HCT116 (cell line): Measurements from ENCODE around the gene SLC25A31. TPM values are rescaled to one million over a fixed set of nuclear protein-coding genes. Genes with fewer than 3 reads are reported as not detected.

Experiments
- ATAC-seq: fragments of 200-7000 bp; cut with Tn5 transposase; 2 replicates; pipeline ENCODE4 v1.9.1; 2020; ENCODE audit warnings: mild to moderate bottlenecking, moderate library complexity
- BruUV-seq: library from RNA; stranded (reverse); fragments of 400-500 nt; replicated peaks from 2 replicates; lab custom pipeline; 2021; lab: Mats Ljungman, UMichigan
- CTCF ChIA-PET: fragments of 300-600 bp; sonication (Branson Sonifier 250); formaldehyde crosslinking; loops from one replicate; lab custom pipeline; 2021; ENCODE audit warnings: antibody characterized with exemption; lab: Charles Lee
- POLR2A ChIA-PET: fragments of 300-600, 350-600 bp; sonication (Branson Sonifier 250); formaldehyde crosslinking; loops from one replicate; lab custom pipeline; 2021; ENCODE audit warnings: antibody characterized with exemption; lab: Charles Lee
- RAD21 ChIA-PET, 2 experiments: fragments of 300-600 bp; sonication (Branson Sonifier 250); formaldehyde crosslinking; loops; one replicate each; lab custom pipeline; 2023; ENCODE audit warnings: low total read pairs in 2 of 2; ENCODE audit not compliant: uncharacterized antibody in 2 of 2, unreplicated experiment in 2 of 2, low non-redundant PET in 1 of 2; lab: Charles Lee
- DNase-seq: peaks from one replicate; pipeline ENCODE4 v3.0.0-alpha.2; 2010; ENCODE audit warnings: low read depth, low spot score
- H2AFZ ChIP-seq: fragments of 200-600 bp; shearing (Covaris generic), sonication (generic); 2 replicates; pipeline ENCODE4 v1.6.1; 2017; ENCODE audit warnings: low read depth, mixed run types, mixed read lengths, antibody characterized with exemption, low read length; ENCODE audit not compliant: poor library complexity, severe bottlenecking
- H3K27ac ChIP-seq: 2 replicates; pipeline ENCODE4 v1.5.1; 2012; ENCODE audit warnings: low read depth, low read length
- H3K27me3 ChIP-seq: fragments of 200-600 bp; sonication (generic); 2 replicates; pipeline ENCODE4 v1.6.1; 2016; ENCODE audit warnings: mixed run types, low read length, mixed read lengths; ENCODE audit not compliant: insufficient read depth
- H3K36me3 ChIP-seq, 2 experiments: fragments of 200-500 bp in 1 of 2; fragments of 200-600 bp in 1 of 2; sonication (Bioruptor generic) in 1 of 2; sonication (generic) in 1 of 2; 2 replicates each; pipeline versions ENCODE4 v1.5.1 to v1.6.1; 2014 to 2016; ENCODE audit warnings: low read length in 2 of 2, inconsistent platforms in 1 of 2, mixed read lengths in 1 of 2, mixed run types in 1 of 2; ENCODE audit not compliant: insufficient read depth in 2 of 2, control insufficient read depth in 1 of 2
- H3K4me1 ChIP-seq, 2 experiments: fragments of 200-600 bp in 1 of 2; sonication (generic) in 1 of 2; 2 replicates each; pipeline versions ENCODE4 v1.5.1 to v1.6.1; 2012 to 2017; ENCODE audit warnings: low read length in 2 of 2, inconsistent platforms in 1 of 2, mild to moderate bottlenecking in 1 of 2, mixed read lengths in 1 of 2, mixed run types in 1 of 2, moderate library complexity in 1 of 2; ENCODE audit not compliant: insufficient read depth in 2 of 2, control insufficient read depth in 1 of 2
- H3K4me2 ChIP-seq: fragments of 200-600 bp; sonication (generic); 2 replicates; pipeline ENCODE4 v1.6.1; 2017; ENCODE audit warnings: mixed run types, low read length, mixed read lengths
- H3K4me3 ChIP-seq, 2 experiments: fragments of 200-600 bp in 1 of 2; sonication (generic) in 1 of 2; replicated peaks in 1 of 2; 2 replicates each; pipeline ENCODE4 v1.5.1; 2011 to 2016; ENCODE audit warnings: low read length in 2 of 2, control low read depth in 1 of 2, low read depth in 1 of 2, mild to moderate bottlenecking in 1 of 2, mixed read lengths in 1 of 2, mixed run types in 1 of 2
- H3K79me2 ChIP-seq: fragments of 200-600 bp; sonication (generic); 2 replicates; pipeline ENCODE4 v1.6.1; 2017; ENCODE audit warnings: mild to moderate bottlenecking, mixed run types, low read length, moderate library complexity, mixed read lengths; ENCODE audit not compliant: insufficient read depth
- H3K9ac ChIP-seq: fragments of 200-600 bp; sonication (generic); 2 replicates; pipeline ENCODE4 v1.6.1; 2016; ENCODE audit warnings: low read length, mixed read lengths
- H3K9me2 ChIP-seq: fragments of 200-600 bp; sonication (generic), shearing (Covaris generic); 2 replicates; pipeline ENCODE4 v1.6.1; 2017; ENCODE audit warnings: mixed run types, mild to moderate bottlenecking, moderate library complexity; ENCODE audit not compliant: insufficient read depth
- H3K9me3 ChIP-seq, 2 experiments: fragments of 200-500 bp in 1 of 2; fragments of 200-600 bp in 1 of 2; sonication (Bioruptor generic) in 1 of 2; sonication (generic) in 1 of 2; 2 replicates each; pipeline ENCODE4 v1.6.1; 2014 to 2017; ENCODE audit warnings: low read length in 2 of 2, mixed read lengths in 2 of 2, inconsistent platforms in 1 of 2, low read depth in 1 of 2, mild to moderate bottlenecking in 1 of 2, mixed run types in 1 of 2, moderate library complexity in 1 of 2; ENCODE audit not compliant: control insufficient read depth in 1 of 2, insufficient read depth in 1 of 2
- H4K20me1 ChIP-seq: fragments of 200-600 bp; sonication (generic), shearing (Covaris generic); 2 replicates; pipeline ENCODE4 v1.6.1; 2017; ENCODE audit warnings: mixed run types, mild to moderate bottlenecking, moderate library complexity; ENCODE audit not compliant: insufficient read depth
- CEBPB ChIP-seq: IDR thresholded peaks from 2 replicates; pipeline ENCODE4 v1.6.1; 2012; ENCODE audit warnings: low read depth
- CTCF ChIP-seq, 3 experiments: fragments of 200-600 bp in 1 of 3; sonication (generic) in 1 of 3; IDR thresholded peaks in 2 of 3; conservative IDR thresholded peaks in 1 of 3; 2 replicates each; pipeline ENCODE4 v1.5.1; 2012 to 2017; ENCODE audit warnings: low read depth in 2 of 3, low read length in 2 of 3, antibody characterized with exemption in 1 of 3, borderline replicate concordance in 1 of 3, control low read depth in 1 of 3, mild to moderate bottlenecking in 1 of 3, mixed read lengths in 1 of 3, mixed run types in 1 of 3, moderate library complexity in 1 of 3; ENCODE audit not compliant: insufficient read depth in 1 of 3
- EGR1 ChIP-seq: IDR thresholded peaks from 2 replicates; pipeline ENCODE4 v1.6.1; 2012; ENCODE audit warnings: low read depth
- EZH2 ChIP-seq: fragments of 200-600 bp; sonication (generic); IDR thresholded peaks from 2 replicates; pipeline ENCODE4 v1.6.1; 2017; ENCODE audit warnings: antibody characterized with exemption, mixed run types
- EZH2phosphoT487 ChIP-seq: fragments of 200-600 bp; IDR thresholded peaks from 2 replicates; pipeline ENCODE4 v1.6.1; 2018; ENCODE audit warnings: antibody characterized with exemption, borderline replicate concordance
- FOSL1 ChIP-seq: IDR thresholded peaks from 2 replicates; pipeline ENCODE4 v1.6.1; 2012; ENCODE audit warnings: low read depth
- JUND ChIP-seq: IDR thresholded peaks from 2 replicates; pipeline ENCODE4 v1.6.1; 2012
- RAD21 ChIP-seq: IDR thresholded peaks from 2 replicates; pipeline ENCODE4 v1.6.1; 2012; ENCODE audit warnings: low read depth, mild to moderate bottlenecking
- REST ChIP-seq: IDR thresholded peaks from 2 replicates; pipeline ENCODE4 v1.6.1; 2012; ENCODE audit warnings: low read depth
- SIN3A ChIP-seq: IDR thresholded peaks from 2 replicates; pipeline ENCODE4 v1.6.1; 2012; ENCODE audit warnings: low read depth
- SP1 ChIP-seq: IDR thresholded peaks from 2 replicates; pipeline ENCODE4 v1.6.1; 2012; ENCODE audit warnings: low read depth
- TCF7L2 ChIP-seq: IDR thresholded peaks from 2 replicates; pipeline ENCODE4 v1.7.0; 2011; ENCODE audit warnings: borderline replicate concordance, inconsistent platforms; ENCODE audit not compliant: insufficient read depth, insufficient read length; ENCODE audit errors: extremely low read depth
- YY1 ChIP-seq: IDR thresholded peaks from 2 replicates; pipeline ENCODE4 v1.6.1; 2011; ENCODE audit warnings: low read length, low read depth, moderate library complexity, mild to moderate bottlenecking; ENCODE audit not compliant: insufficient replicate concordance; ENCODE audit errors: extremely low read depth
- ZFX ChIP-seq: fragments of 450-650 bp; IDR thresholded peaks from 2 replicates; pipeline ENCODE4 v1.6.1; 2017
- intact Hi-C: fragments of 100-400 bp; cut with micrococcal nuclease; formaldehyde crosslinking; loops from 2 replicates; pipeline ENCODE4 v1.10.0; 2022
- total RNA-seq: library from RNA; stranded (reverse); gene quantifications from one replicate; pipeline ENCODE4 v1.2.1, GENCODE V29; 2021; ENCODE audit not compliant: unreplicated experiment

The SLC25A31 gene
- total RNA-seq, 1 experiment from 2014 or later = not detected

GRCh38 chr4:127686658-127687057, 43.5 kb upstream of the SLC25A31 start:
- peak overlapping the region; percentile 60 for H3K4me2 ChIP-seq
- TF ChIP-seq RAD21 = no peak; the same call in 1 of the 2 replicates
- no peak for TF ChIP-seq YY1
- no peak for TF ChIP-seq EZH2phosphoT487
- TF ChIP-seq SP1 = peak; percentile 37; the same call in 1 of the 2 replicates
- no peak for TF ChIP-seq EGR1
- 0 out of 2 replicates have a peak, but pooled peaks have one; percentile 9 for TF ChIP-seq CEBPB
- no peak for TF ChIP-seq CTCF (IDR thresholded peaks at IDR 0.05 in 2 of 3, conservative IDR thresholded peaks at IDR 0.05 in 1 of 3; ENCODE audit: borderline replicate concordance in 1 of 3, insufficient read depth in 1 of 3, low read depth in 2 of 3, low read length in 2 of 3)
- no peak for TF ChIP-seq SIN3A
- no peak for TF ChIP-seq TCF7L2
- TF ChIP-seq REST = no peak
- no peak for TF ChIP-seq EZH2
- no peak for TF ChIP-seq ZFX
- TF ChIP-seq FOSL1 = peak; percentile 85
- peak; percentile 80 for TF ChIP-seq JUND
- peak overlapping the region; percentile 10; the same call in 1 of the 2 replicates for H3K9ac ChIP-seq
- no peak overlapping the region for H3K27ac ChIP-seq
- H4K20me1 ChIP-seq = no peaks in the 10 kb centered on the region
- ChIA-PET CTCF (no interaction called here), POLR2A (no interaction called here), RAD21 (no interaction called here)
- no peaks in the 10 kb centered on the region; a peak in 1 of 4 replicates for H3K36me3 ChIP-seq
- intact Hi-C loops = no loop called here
- ATAC-seq = peak; percentile 87
- peak; percentile 45 for DNase-seq
- H3K9me2 ChIP-seq = no peaks in the 10 kb centered on the region
- peaks cover 9 to 27% of the 10 kb centered on the region in 2 experiments for H3K4me1 ChIP-seq
- no TSS peak for BruUV-seq
- H2AFZ ChIP-seq = no peak overlapping the region
- no peaks in the 10 kb centered on the region for H3K79me2 ChIP-seq
- no peaks in the 10 kb centered on the region for H3K9me3 ChIP-seq
- no peaks in the 10 kb centered on the region for H3K27me3 ChIP-seq
- peak overlapping the region in 1 of 2 experiments; percentile 5; a peak in 1 of 4 replicates for H3K4me3 ChIP-seq
